GM18507 (cell line): ENCODE measurements around the gene PFKFB2.

Experiments used
- DNase-seq: peaks from one replicate; pipeline ENCODE4 v3.0.0; 2011; ENCODE audit warnings: low read depth; ENCODE audit not compliant: insufficient read length; ENCODE audit errors: extremely low spot score
- FAIRE-seq: peaks from 2 replicates; lab custom pipeline; 2011; peaks lifted over from hg19 to GRCh38; lab: Jason Lieb, UNC

Gene PFKFB2

GRCh38 chr1:207058878-207059867 is 6.1 kb downstream of the PFKFB2 start:
- no peak for DNase-seq
- no peak for FAIRE-seq

GRCh38 chr1:207059881-207060280 is 6.8 kb downstream of the PFKFB2 start:
- FAIRE-seq (no peak), DNase-seq (no peak)

GRCh38 chr1:207060596-207060995 is 7.5 kb downstream of the PFKFB2 start:
- DNase-seq: no peak
- no peak for FAIRE-seq

- DNase-seq (no peak), FAIRE-seq (no peak)
Measured at GRCh38 chr1:207062058-207062457, 9.0 kb downstream of the PFKFB2 start.

GRCh38 chr1:207063014-207063413 is 9.9 kb downstream of the PFKFB2 start:
- DNase-seq (no peak), FAIRE-seq (no peak)

GRCh38 chr1:207064561-207064960 is 11.5 kb downstream of the PFKFB2 start:
- FAIRE-seq (no peak), DNase-seq (no peak)

- no peak for FAIRE-seq
- no peak for DNase-seq
Measured at GRCh38 chr1:207067185-207067584, 14.1 kb downstream of the PFKFB2 start.

- FAIRE-seq (no peak), DNase-seq (no peak)
Measured at GRCh38 chr1:207067665-207068064, 14.6 kb downstream of the PFKFB2 start.

GRCh38 chr1:207069061-207069460 is 16.0 kb downstream of the PFKFB2 start:
- DNase-seq: no peak
- FAIRE-seq: no peak

- no peak for FAIRE-seq
Measured at GRCh38 chr1:207069858-207070506, 16.9 kb downstream of the PFKFB2 start.

GRCh38 chr1:207070811-207071210 is 17.7 kb downstream of the PFKFB2 start:
- FAIRE-seq (no peak), DNase-seq (no peak)

More at GRCh38 chr1:207069858-207070506, 16.9 kb downstream of the PFKFB2 start:
- DNase-seq: no peak

- DNase-seq (no peak), FAIRE-seq (no peak)
Measured at GRCh38 chr1:207071426-207071825, 18.4 kb downstream of the PFKFB2 start.

GRCh38 chr1:207072233-207072632 is 19.2 kb downstream of the PFKFB2 start:
- FAIRE-seq (no peak), DNase-seq (no peak)

- DNase-seq (no peak), FAIRE-seq (no peak)
Measured at GRCh38 chr1:207073906-207074820, 21.1 kb downstream of the PFKFB2 start.

- FAIRE-seq (no peak), DNase-seq (no peak)
Measured at GRCh38 chr1:207076181-207076955, 23.3 kb downstream of the PFKFB2 start.

GRCh38 chr1:207077012-207077411 is 23.9 kb downstream of the PFKFB2 start:
- no peak for DNase-seq
- FAIRE-seq: no peak

GRCh38 chr1:207077470-207078377 is 24.6 kb downstream of the PFKFB2 start:
- DNase-seq (peak; percentile 43), FAIRE-seq (peak; percentile 96)

GRCh38 chr1:207078578-207079132 is 25.6 kb downstream of the PFKFB2 start:
- no peak for DNase-seq
- FAIRE-seq: no peak
